Activated CD8-positive, alpha-beta memory T cell treated with anti-CD3 and anti-CD28 coated beads for 4 hours (primary cell): Measurements from ENCODE around the gene GSTO2.

Experiments used
- DNase-seq, 2 donors: peaks; one replicate each; pipeline ENCODE4 v3.0.0-alpha.2; 2020; ENCODE audit warnings: low read depth in 2 of 2

Gene GSTO2

GRCh38 chr10:104281694-104282093 lies 12.7 kb downstream of the GSTO2 start:
- DNase-seq, result no peak

GRCh38 chr10:104284846-104285245 lies 15.9 kb downstream of the GSTO2 start:
- DNase-seq, result no peak

GRCh38 chr10:104286939-104287338 lies 18.0 kb downstream of the GSTO2 start:
- no peak for DNase-seq

GRCh38 chr10:104288355-104288754 lies 19.4 kb downstream of the GSTO2 start:
- no peak for DNase-seq

- peak; percentile 79 to 80 for DNase-seq
These were observed 22.5 kb downstream of the GSTO2 start for GRCh38 chr10:104291439-104291951.

GRCh38 chr10:104293011-104293410 lies 24.0 kb downstream of the GSTO2 start:
- no peak for DNase-seq

- DNase-seq, result no peak
These were observed 24.9 kb downstream of the GSTO2 start for GRCh38 chr10:104293781-104294321.

- no peak for DNase-seq
These were observed 27.9 kb downstream of the GSTO2 start for GRCh38 chr10:104296687-104297436.

- DNase-seq, result no peak
These were observed 29.0 kb downstream of the GSTO2 start for GRCh38 chr10:104297697-104298660.

- no peak for DNase-seq
These were observed 30.3 kb downstream of the GSTO2 start for GRCh38 chr10:104299031-104299904.

- no peak for DNase-seq
These were observed 31.2 kb downstream of the GSTO2 start for GRCh38 chr10:104300002-104300735.

GRCh38 chr10:104300736-104301292 lies 31.8 kb downstream of the GSTO2 start:
- DNase-seq, result no peak

- no peak for DNase-seq
These were observed 33.1 kb downstream of the GSTO2 start for GRCh38 chr10:104301907-104302690.

GRCh38 chr10:104303594-104304355 lies 34.8 kb downstream of the GSTO2 start:
- DNase-seq, result no peak

- DNase-seq, result no peak
These were observed 35.4 kb downstream of the GSTO2 start for GRCh38 chr10:104304356-104304745.

- no peak for DNase-seq
These were observed 35.9 kb downstream of the GSTO2 start for GRCh38 chr10:104304927-104305326.

GRCh38 chr10:104306897-104307296 lies 37.9 kb downstream of the GSTO2 start:
- no peak for DNase-seq

GRCh38 chr10:104307576-104308438 lies 38.8 kb downstream of the GSTO2 start:
- no peak for DNase-seq
